ENCODE data around the gene ZNF277.

ZNF277 gene

DNA sequence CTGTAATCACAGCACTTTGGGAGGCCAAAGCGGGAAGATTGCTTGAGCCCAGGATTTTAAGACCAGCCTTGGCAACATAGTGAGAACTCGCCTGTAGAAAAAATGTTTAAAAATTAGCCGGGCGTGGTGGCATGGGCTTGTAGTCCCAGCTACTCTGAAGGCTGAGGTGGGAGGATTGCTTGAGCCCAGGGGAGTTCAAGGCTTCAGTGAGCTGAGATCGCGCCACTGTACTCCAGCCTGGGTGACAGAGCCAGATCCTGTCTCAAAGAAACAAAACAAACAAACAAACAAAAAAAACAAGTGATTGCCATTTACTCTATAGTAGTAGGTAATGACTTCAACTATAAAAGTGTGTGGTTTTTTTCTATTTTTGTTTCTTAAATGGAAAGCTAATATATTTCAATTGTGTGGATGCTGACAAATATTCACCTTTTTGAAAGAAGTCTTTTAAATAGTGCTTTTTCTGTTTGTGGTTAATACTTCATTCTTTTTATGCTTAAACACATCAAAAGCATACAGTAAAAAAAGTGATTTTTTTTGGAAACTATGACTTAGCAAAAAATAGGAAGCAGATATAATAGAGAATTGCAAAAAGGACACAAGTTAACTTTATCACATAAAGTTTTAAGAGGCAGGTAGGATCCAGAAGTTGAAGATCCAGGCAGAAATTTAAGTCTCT lies 48.4 kb downstream of the ZNF277 start:
- no peak for DNase-seq (ENCODE audit: low read depth)

DNA sequence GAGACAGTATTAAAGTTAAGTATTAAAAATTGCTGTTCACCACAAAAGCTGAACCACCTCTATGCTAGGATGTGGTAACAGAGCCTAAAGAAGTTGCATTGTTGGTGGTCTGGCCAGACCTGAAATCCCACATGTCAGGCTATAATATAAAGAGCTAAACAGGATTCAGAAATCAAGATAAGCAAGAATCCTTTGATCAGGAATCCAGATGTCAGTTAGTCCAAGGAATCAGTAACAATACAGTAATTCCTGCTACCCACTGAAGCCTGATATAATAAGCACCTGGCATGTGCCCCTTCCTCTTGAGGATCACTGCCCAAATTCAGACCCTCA lies 48.9 kb downstream of the ZNF277 start:
- DNase-seq (ENCODE audit: low read depth): no peak

GRCh38 chr7:112257073-112257472 lies 50.6 kb downstream of the ZNF277 start:
- no peak for DNase-seq (ENCODE audit: low read depth)

DNA sequence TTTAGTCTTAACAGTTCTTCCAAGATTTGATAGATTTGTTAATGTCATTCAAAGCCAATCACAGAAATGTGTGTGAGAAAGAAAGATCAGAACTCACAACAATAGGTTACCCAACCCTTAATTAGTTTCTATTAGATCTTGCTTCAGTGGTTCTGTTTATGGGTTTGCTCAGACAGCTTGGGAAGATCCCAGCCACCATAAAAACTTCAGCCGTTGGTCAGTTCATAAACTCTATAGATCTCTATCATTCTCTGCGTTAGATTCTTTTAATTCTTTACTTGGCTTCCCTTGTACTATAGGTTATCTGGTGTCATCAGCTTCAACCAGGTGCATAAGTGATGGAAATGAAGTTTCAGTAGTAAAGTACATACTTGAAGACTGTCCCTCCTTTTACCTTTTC lies 54.4 kb downstream of the ZNF277 start:
- no peak for DNase-seq (ENCODE audit: low read depth)

GRCh38 chr7:112262036-112262435 lies 55.5 kb downstream of the ZNF277 start:
- DNase-seq (ENCODE audit: low read depth): no peak

- DNase-seq (ENCODE audit: low read depth): no peak
These were observed 56.5 kb downstream of the ZNF277 start for GRCh38 chr7:112262855-112263487.

DNA sequence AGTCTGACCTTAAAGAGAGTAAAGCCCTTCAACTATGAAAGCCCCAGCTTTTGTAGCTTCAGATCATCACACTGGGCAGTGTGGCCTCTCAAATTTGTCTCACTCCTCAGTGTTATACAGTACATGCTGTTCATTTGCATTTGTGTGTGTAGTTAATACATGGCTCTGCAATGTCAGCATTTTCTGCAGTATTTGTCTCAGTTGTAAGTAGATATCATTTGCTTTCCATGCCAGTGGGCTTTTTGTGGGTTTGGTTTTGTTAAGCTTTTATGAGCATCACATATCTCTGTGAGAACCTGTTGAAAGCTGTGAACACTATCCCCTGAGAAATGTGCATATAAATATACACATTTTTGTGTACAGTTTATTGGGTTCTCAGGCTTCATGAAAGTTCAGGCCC lies 57.0 kb downstream of the ZNF277 start:
- DNase-seq (ENCODE audit: low read depth): no peak

DNA sequence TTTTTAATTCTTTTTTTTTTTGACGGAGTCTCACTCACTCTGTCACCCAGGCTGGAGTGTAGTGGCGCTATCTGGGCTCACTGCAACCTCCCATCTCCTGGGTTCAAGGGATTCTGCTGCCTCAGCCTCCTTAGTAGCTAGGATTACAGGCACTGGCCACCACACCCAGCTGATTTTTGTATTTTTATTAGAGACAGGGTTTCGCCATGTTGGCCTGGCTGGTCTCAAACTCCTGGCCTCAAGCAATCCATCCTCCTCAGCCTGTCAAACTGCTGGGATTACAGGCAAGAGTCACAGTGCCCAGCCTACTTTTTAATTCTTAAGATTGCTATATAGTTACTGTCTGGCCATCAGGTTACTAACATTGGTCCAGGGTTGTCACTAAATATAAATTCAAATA lies 59.6 kb downstream of the ZNF277 start:
- DNase-seq (ENCODE audit: low read depth): no peak

DNA sequence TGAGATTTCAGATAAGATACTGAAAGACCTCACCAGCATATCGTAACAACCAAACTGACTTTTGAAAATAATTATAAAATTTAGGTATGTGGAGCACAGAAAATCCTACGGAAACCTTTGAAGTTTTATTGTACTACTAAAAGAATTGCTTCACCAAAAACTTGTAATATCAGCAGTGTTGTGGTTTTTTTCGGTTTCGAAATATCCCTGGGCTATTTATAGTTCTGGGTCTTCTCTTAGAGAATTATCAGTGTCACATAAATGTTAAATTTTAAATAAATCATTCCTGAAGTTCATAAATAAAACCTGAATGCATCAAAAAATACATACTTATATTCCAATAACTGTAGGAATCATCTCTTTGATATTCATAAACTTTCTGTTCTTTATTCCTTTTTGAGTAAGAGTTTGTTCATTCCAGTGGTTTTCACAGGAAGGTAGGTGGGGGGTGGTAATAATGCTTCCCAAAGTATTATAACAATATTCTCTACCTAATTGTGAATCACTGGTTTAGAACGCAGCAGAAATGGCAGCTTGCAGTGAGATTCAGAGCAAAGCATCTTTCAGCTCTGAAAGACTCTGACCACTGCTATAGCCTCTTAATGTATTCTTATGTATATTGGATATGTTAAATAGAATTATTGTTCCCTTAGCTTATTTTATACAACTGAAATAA lies 60.2 kb downstream of the ZNF277 start:
- DNase-seq (ENCODE audit: low read depth): no peak

- DNase-seq (ENCODE audit: low read depth): no peak
These were observed 61.6 kb downstream of the ZNF277 start for GRCh38 chr7:112267944-112268691.

DNA sequence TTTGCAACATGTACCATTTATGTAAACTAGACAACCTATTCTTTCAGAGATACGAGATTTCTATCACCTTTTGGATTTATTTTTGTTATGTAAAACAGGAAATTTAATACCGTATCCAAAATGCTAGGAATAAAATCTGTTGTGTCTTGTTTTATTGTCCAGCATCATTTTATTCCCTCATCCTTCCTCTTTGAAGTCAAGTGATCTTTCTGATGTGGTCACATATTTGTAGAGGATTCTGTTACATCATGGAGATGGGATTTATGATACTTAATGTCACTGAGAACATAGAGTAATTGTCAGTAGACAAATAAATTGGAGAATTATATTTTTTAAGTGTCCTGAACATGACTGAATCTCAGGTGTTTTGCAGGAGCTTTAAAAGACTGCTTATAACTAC lies 64.7 kb downstream of the ZNF277 start:
- DNase-seq (ENCODE audit: low read depth): no peak

DNA sequence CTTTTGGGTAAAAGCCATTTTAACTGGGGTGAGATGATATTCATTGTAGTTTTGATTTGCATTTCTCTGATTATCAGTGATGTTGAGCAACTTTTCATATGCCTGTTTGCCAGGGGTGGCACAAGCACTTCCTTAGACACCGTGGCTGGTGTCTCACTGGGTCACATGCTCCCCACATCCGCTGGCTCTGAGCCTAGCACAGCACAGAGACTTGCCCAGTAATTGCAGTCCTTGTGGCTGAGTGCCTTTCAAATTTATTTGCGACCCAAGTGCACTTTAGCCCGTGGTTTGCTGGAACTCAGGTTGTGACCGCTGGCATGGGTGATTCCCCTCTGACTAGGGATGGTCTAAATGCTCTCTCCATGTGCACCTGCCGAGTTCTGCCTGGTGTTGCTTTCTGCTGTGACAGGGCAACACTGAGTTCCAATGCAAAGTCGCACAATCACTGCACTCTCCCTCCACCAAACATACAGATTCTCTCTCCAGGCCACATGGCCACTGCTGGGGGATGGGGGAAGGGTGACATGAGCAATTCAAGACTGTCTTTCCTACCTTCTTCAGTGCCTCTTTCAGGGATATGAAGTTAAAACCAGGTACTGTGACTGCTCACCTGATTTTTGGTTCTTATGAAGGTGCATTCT lies 66.5 kb downstream of the ZNF277 start:
- DNase-seq (ENCODE audit: low read depth): no peak

DNA sequence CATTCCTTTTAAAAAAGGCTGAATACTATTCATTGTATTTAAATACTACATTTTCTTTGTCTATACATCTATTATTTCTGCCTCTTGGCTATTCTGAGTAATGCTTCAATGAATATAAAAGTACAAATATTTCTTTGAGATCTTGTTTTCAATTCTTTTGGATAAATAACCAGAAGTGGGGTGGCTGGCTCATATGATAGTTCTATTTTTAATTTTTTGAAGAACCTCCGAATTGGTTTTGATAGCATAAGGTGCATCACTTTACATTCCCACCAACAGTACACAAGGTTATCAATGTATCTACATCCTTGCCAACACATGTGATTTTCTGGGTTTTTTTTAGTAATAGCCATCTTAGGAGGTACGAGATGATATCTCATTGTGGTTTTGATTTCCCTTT lies 72.5 kb downstream of the ZNF277 start:
- no peak for DNase-seq (ENCODE audit: low read depth)

DNA sequence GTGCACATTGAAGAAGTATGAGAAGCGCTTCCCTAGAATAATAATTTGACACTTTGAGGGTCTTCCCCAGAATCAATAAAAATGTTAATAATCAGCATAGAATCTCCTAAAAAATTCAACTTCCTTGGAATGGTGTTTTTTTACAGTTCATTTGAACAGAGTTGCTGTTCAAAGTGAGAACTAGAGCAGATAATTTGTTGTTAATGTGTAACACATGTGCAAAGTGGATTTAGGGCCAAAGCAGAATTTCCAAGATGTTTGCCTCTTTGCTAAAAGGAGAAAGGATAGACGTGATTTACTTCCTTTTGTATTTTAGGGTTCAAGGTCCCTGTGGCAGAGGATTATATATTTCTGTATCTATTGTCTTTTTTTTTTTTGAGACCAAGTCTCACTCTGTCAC lies 73.8 kb downstream of the ZNF277 start:
- no peak for DNase-seq (ENCODE audit: low read depth)

DNA sequence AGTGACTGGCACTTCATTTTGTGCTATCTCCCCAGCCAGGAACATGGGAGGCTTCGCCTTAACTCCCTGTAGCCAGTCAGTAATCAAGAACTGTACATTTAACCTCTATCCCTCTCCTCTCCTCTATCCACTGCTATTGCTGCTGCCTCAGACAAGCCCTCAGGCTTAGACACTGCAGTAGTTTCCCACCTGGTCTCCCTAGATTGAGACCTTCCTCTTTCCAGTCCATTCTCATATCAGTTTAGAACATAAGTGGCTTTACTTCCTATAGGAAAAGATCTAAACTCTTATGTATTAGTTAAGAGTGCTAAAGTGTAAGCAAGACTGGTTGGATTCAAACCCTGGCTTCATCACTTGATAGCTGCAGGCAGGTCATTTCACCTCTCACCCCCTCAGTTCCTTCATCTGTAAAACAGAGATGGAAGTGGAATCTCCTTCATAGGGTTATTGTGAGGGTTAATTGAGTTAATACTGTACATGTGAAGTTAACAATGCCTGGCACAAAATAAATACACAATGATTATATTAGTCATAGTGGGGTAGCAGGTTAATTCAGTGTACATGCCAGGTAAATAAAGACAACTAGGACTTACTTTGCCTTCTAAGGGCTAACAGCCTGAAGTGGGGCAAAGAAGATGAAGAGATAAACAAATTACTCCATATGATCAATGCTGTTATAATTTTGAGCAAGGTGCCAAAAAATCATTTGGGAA lies 76.1 kb downstream of the ZNF277 start:
- DNase-seq (ENCODE audit: low read depth): no peak

GRCh38 chr7:112283382-112283910 lies 77.0 kb downstream of the ZNF277 start:
- no peak for DNase-seq (ENCODE audit: low read depth)

DNA sequence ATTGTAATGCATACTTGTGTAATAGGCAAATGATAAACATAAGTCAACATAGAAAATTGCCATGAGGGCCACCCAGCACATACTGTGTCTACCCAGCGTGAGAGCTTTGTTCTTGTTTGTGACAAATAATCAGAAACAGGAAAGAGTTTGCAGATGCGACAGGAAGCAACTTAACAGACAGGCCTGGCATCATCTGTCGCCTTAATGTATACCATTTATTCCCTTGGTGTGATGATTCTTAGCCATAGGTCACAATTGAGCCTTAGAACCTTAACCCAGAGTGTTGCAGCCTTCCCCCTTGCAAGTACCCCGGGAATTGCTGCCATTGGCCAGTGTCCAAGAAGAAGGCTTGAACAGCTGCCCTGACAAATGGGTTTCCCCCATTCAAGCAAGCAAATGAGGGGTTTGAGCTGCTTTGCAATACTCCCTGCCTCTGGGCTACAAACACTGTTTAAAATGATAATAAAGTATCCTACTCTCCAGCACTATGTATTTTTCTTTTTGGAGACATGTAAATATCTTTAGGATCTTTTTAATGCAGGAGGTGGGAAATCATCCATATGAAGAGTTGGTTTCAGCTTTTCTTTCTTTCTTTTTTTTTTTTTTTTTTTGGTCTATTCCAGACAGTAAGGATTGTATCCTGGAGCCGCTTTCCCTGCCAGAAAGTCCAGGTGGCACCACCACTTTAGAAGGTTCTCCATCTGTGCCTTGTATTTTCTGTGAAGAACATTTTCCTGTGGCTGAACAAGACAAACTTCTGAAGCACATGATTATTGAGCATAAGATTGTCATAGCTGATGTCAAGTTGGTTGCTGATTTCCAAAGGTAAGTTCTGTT lies 80.0 kb downstream of the ZNF277 start:
- DNase-seq (ENCODE audit: low read depth): no peak

- DNase-seq (ENCODE audit: low read depth): no peak
These were observed 81.8 kb downstream of the ZNF277 start for GRCh38 chr7:112288301-112288700.

- no peak for DNase-seq (ENCODE audit: low read depth)
These were observed 83.6 kb downstream of the ZNF277 start for GRCh38 chr7:112290065-112290464.

- DNase-seq (ENCODE audit: low read depth): no peak
These were observed 85.7 kb downstream of the ZNF277 start for GRCh38 chr7:112292162-112292561.

DNA sequence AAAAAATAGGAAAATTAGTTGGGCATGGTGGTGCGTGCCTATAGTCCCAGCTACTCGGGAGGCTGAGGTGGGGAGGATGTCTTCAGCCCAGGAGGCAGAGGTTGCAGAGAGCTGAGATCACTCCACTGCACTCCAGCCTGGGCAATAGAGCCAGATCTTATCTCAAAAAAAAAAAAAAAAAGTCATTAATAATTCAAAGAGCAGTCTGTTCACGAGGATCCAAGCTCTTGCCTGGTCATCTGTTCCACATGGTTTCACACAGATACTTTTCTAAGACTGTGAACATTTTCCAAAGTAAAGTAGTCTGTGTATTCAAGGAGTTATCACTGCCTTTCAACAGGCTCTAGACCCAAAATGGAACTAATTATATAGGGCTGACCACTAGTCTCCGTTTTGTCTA lies 86.9 kb downstream of the ZNF277 start:
- DNase-seq (ENCODE audit: low read depth): no peak
